IMR-90 (cell line): ENCODE results near the gene BCL11B. TPM values are rescaled to one million over a fixed set of nuclear protein-coding genes. Genes with fewer than 3 reads are reported as not detected.
"Not testable (repeated sequence)": the region's sequence is repeated elsewhere in the genome, so short reads cannot be mapped to it uniquely, and the experiment has no call there.

Source experiments
- ATAC-seq: fragments of 200-7000 bp; cut with Tn5 transposase; 2 replicates; pipeline ENCODE4 v1.9.1; 2020; ENCODE audit warnings: low read depth, mild to moderate bottlenecking, moderate library complexity
- BruUV-seq: library from RNA; stranded (reverse); fragments of 400-500 nt; replicated peaks from 2 replicates; lab custom pipeline; 2021; lab: Mats Ljungman, UMichigan
- CTCF ChIA-PET: fragments of 300-600 bp; formaldehyde crosslinking; extraction: SDS; loops from one replicate; lab custom pipeline; 2021; ENCODE audit warnings: antibody characterized with exemption; lab: Yijun Ruan, JAX
- POLR2A ChIA-PET: fragments of 300-600 bp; sonication (Branson Sonifier 250); formaldehyde crosslinking; loops from one replicate; lab custom pipeline; 2022; ENCODE audit warnings: antibody characterized with exemption; ENCODE audit not compliant: unreplicated experiment; lab: Charles Lee
- DNase-seq: peaks from one replicate; pipeline ENCODE4 v3.0.0; 2013
- H2AFZ ChIP-seq: replicated peaks from 2 replicates; pipeline ENCODE3; 2013; ENCODE audit warnings: low read length, mild to moderate bottlenecking; ENCODE audit not compliant: poor library complexity
- H2AK5ac ChIP-seq: 2 replicates; pipeline ENCODE4 v1.6.1; 2013; ENCODE audit warnings: low read depth, low read length, inconsistent platforms
- H2AK9ac ChIP-seq: replicated peaks from 2 replicates; pipeline ENCODE3; 2013; ENCODE audit warnings: mild to moderate bottlenecking, low read depth, low read length, moderate library complexity; ENCODE audit not compliant: poor library complexity
- H2BK120ac ChIP-seq: 2 replicates; pipeline ENCODE4 v1.6.1; 2013; ENCODE audit warnings: low read depth, low read length, inconsistent platforms
- H2BK15ac ChIP-seq: 3 replicates; pipeline ENCODE4 v1.6.1; 2013; ENCODE audit warnings: low read depth, low read length, inconsistent platforms
- H2BK20ac ChIP-seq: 2 replicates; pipeline ENCODE4 v1.6.1; 2013; ENCODE audit warnings: low read depth, mild to moderate bottlenecking, inconsistent platforms, low read length, moderate library complexity
- H2BK5ac ChIP-seq: 2 replicates; pipeline ENCODE4 v1.6.1; 2013; ENCODE audit warnings: mild to moderate bottlenecking, low read depth, low read length, inconsistent platforms; ENCODE audit not compliant: poor library complexity, severe bottlenecking
- H3K14ac ChIP-seq: replicated peaks from 2 replicates; pipeline ENCODE4 v1.6.1; 2013; ENCODE audit warnings: low read depth, low read length, inconsistent platforms
- H3K18ac ChIP-seq: 2 replicates; pipeline ENCODE4 v1.6.1; 2013; ENCODE audit warnings: low read depth, low read length, control low read depth
- H3K23ac ChIP-seq: 2 replicates; pipeline ENCODE4 v1.6.1; 2013; ENCODE audit warnings: low read depth, low read length, inconsistent platforms
- H3K27ac ChIP-seq: 2 replicates; pipeline ENCODE4 v1.5.1; 2013; ENCODE audit warnings: mild to moderate bottlenecking, control low read depth, low read length; ENCODE audit not compliant: insufficient read depth
- H3K27me3 ChIP-seq: 2 replicates; pipeline ENCODE4 v1.6.1; 2013; ENCODE audit warnings: low read length; ENCODE audit not compliant: control insufficient read depth, insufficient read depth
- H3K36me3 ChIP-seq: 2 replicates; pipeline ENCODE4 v1.6.1; 2013; ENCODE audit warnings: low read length, mixed read lengths; ENCODE audit not compliant: control insufficient read depth, insufficient read depth
- H3K4ac ChIP-seq: 2 replicates; pipeline ENCODE4 v1.6.1; 2013; ENCODE audit warnings: low read depth, low read length, inconsistent platforms
- H3K4me1 ChIP-seq: 2 replicates; pipeline ENCODE4 v1.6.1; 2013; ENCODE audit warnings: low read length, mixed read lengths; ENCODE audit not compliant: control insufficient read depth, insufficient read depth
- H3K4me2 ChIP-seq: 2 replicates; pipeline ENCODE4 v1.6.1; 2013; ENCODE audit warnings: low read depth, mild to moderate bottlenecking, control low read depth, low read length, moderate library complexity
- H3K4me3 ChIP-seq: 2 replicates; pipeline ENCODE4 v1.5.1; 2013; ENCODE audit warnings: low read depth, mild to moderate bottlenecking, control low read depth, low read length, moderate library complexity; ENCODE audit not compliant: insufficient read depth
- H3K56ac ChIP-seq: 2 replicates; pipeline ENCODE4 v1.6.1; 2013; ENCODE audit warnings: low read length, inconsistent platforms; ENCODE audit not compliant: insufficient read depth; ENCODE audit errors: extremely low read depth
- H3K79me1 ChIP-seq, 2 experiments: 2 replicates each; pipeline ENCODE4 v1.6.1; 2013; ENCODE audit warnings: low read length in 2 of 2, inconsistent platforms in 1 of 2, low read depth in 1 of 2
- H3K9ac ChIP-seq: 2 replicates; pipeline ENCODE4 v1.6.1; 2013; ENCODE audit warnings: low read depth, low read length, control low read depth
- H3K9me1 ChIP-seq: 2 replicates; pipeline ENCODE4 v1.6.1; 2013; ENCODE audit warnings: low read length, inconsistent platforms; ENCODE audit not compliant: insufficient read depth
- H3K9me3 ChIP-seq: 2 replicates; pipeline ENCODE4 v1.6.1; 2013; ENCODE audit warnings: low read length; ENCODE audit not compliant: control insufficient read depth, insufficient read depth
- H4K20me1 ChIP-seq: 2 replicates; pipeline ENCODE4 v1.6.1; 2013; ENCODE audit warnings: low read length, inconsistent platforms; ENCODE audit not compliant: insufficient read depth
- H4K5ac ChIP-seq: 2 replicates; pipeline ENCODE4 v1.6.1; 2013; ENCODE audit warnings: mild to moderate bottlenecking, low read depth, low read length, control low read depth
- H4K8ac ChIP-seq, 2 experiments: 2 replicates each; pipeline ENCODE4 v1.6.1; 2013; ENCODE audit warnings: low read depth in 2 of 2, low read length in 2 of 2, control low read depth in 1 of 2, inconsistent platforms in 1 of 2
- H4K91ac ChIP-seq: 2 replicates; pipeline ENCODE4 v1.6.1; 2013; ENCODE audit warnings: low read depth, low read length, inconsistent platforms; ENCODE audit not compliant: insufficient read depth
- WGBS, 2 experiments: methylation state at CpG; one replicate each; pipeline versions ENCODE4 v1.1.5 to v1.1.7; 2013; ENCODE audit warnings: missing lambda C conversion rate in 2 of 2; ENCODE audit not compliant: insufficient read length in 1 of 2; ENCODE audit errors: extremely low coverage in 2 of 2; 5-methylcytosine and 5-hydroxymethylcytosine counted together
- dilution Hi-C: fragments of 300-500 bp; cut with HindIII; formaldehyde crosslinking; loops from one replicate; pipeline ENCODE4 v1.14.3; 2018; ENCODE audit warnings: low sequenced_read_pairs; ENCODE audit not compliant: unreplicated experiment
- in situ Hi-C: fragments of 300-500 bp; cut with MboI; formaldehyde crosslinking; loops from 3 replicates; pipeline ENCODE4 v1.14.3; 2019; ENCODE audit warnings: low sequenced_read_pairs, inconsistent platforms, mixed read lengths
- intact Hi-C: fragments of 100-400 bp; cut with micrococcal nuclease; formaldehyde crosslinking; loops from 2 replicates; pipeline ENCODE4 v1.10.0; 2022
- polyA plus RNA-seq, 3 experiments: library from polyadenylated mRNA; depleted of rRNA; stranded (reverse); fragments of >200 nt; gene quantifications; 2 replicates each; pipeline ENCODE4 v1.2.3, GENCODE V29; 2012; ENCODE audit warnings: low replicate concordance in 1 of 3
- total RNA-seq: library from RNA; depleted of rRNA; stranded (reverse); fragments of >200 nt; gene quantifications from 2 replicates; pipeline ENCODE4 v1.2.3, GENCODE V29; 2012

The BCL11B gene
- total and polyA plus RNA-seq, 2 of the 4 experiments (the other 2 are of a cell fraction) = under 0.01 TPM; not detected in 1

GRCh38 chr14:99228760-99229159, 43.2 kb downstream of the BCL11B start:
- in situ Hi-C loops, BruUV-seq, dilution Hi-C loops: not testable (repeated sequence)

More at GRCh38 chr14:99228760-99229159, 43.2 kb downstream of the BCL11B start:
- H3K14ac ChIP-seq, H4K5ac ChIP-seq, H3K9me1 ChIP-seq, H3K18ac ChIP-seq, H3K4ac ChIP-seq, H3K23ac ChIP-seq, H3K4me3 ChIP-seq, POLR2A ChIA-PET, H3K4me1 ChIP-seq, H3K79me1 ChIP-seq, H4K20me1 ChIP-seq, H2AK5ac ChIP-seq, H2BK5ac ChIP-seq, H2BK15ac ChIP-seq, H4K91ac ChIP-seq, H3K4me2 ChIP-seq, H2AK9ac ChIP-seq, ATAC-seq, H3K36me3 ChIP-seq, H3K27ac ChIP-seq, H2BK120ac ChIP-seq, H2AFZ ChIP-seq, H4K8ac ChIP-seq, DNase-seq, H3K9ac ChIP-seq, intact Hi-C loops, CTCF ChIA-PET, H3K56ac ChIP-seq, H3K27me3 ChIP-seq, H2BK20ac ChIP-seq: not testable (repeated sequence)
- 25% methylated on average over 2 of the region's 4 CpGs; no CpG with 5 or more reads in 1 of the 2 experiments for WGBS, 2 experiments
- peaks cover 21% of the 10 kb centered on the region; the same call in 1 of the 2 replicates for H3K9me3 ChIP-seq
